Upper lobe of left lung (tissue), 6 donors: ENCODE data around the gene SPATA16. TPM values are rescaled to one million over a fixed set of nuclear protein-coding genes. Genes with fewer than 3 reads are reported as not detected.

ENCODE experiments used
- ATAC-seq, 2 donors: fragments of 200-7000 bp; cut with Tn5 transposase; one replicate each; pipeline ENCODE4 v1.9.1; 2022; ENCODE audit warnings: mild to moderate bottlenecking in 2 of 2, moderate library complexity in 2 of 2; ENCODE audit not compliant: low FRiP score in 2 of 2
- DNase-seq, 2 donors: peaks; one replicate each; pipeline ENCODE4 v3.0.0-alpha.2; 2019 to 2020
- H3K27ac ChIP-seq, 4 donors: fragments of 200-600 bp; sonication (generic); one replicate each; pipeline ENCODE4 v1.5.1; 2016 to 2019
- H3K27me3 ChIP-seq, 4 donors: fragments of 200-600 bp; sonication (generic); one replicate each; pipeline ENCODE4 v1.5.1; 2017 to 2019
- H3K36me3 ChIP-seq, 4 donors: fragments of 200-600 bp; sonication (generic); one replicate each; pipeline ENCODE4 v1.5.1; 2016 to 2019
- H3K4me1 ChIP-seq, 4 donors: fragments of 200-600 bp; sonication (generic); one replicate each; pipeline ENCODE4 v1.5.1; 2018 to 2019
- H3K4me3 ChIP-seq, 4 donors: fragments of 200-600 bp; sonication (generic); one replicate each; pipeline ENCODE4 v1.5.1; 2017 to 2019; ENCODE audit warnings: mild to moderate bottlenecking in 2 of 4, moderate library complexity in 1 of 4
- H3K9me3 ChIP-seq, 4 donors: fragments of 200-600 bp; sonication (generic); one replicate each; pipeline ENCODE4 v1.5.1; 2018 to 2019
- EP300 ChIP-seq, 4 donors: sonication (generic); formaldehyde crosslinking; IDR thresholded peaks; one replicate each; pipeline ENCODE4 v1.5.1; 2017; ENCODE audit warnings: antibody characterized with exemption in 4 of 4, control low read depth in 2 of 4
- POLR2A ChIP-seq, 4 donors: fragments of 450-650 bp; IDR thresholded peaks; one replicate each; pipeline ENCODE4 v1.5.1; 2016 to 2017; ENCODE audit warnings: antibody characterized with exemption in 4 of 4, mild to moderate bottlenecking in 2 of 4
- POLR2AphosphoS5 ChIP-seq, 2 donors: sonication (generic); formaldehyde crosslinking; IDR thresholded peaks; one replicate each; pipeline ENCODE4 v1.5.1; 2017; ENCODE audit warnings: antibody characterized with exemption in 2 of 2
- WGBS, 2 donors: methylation state at CpG; one replicate each; pipeline ENCODE4 v1.1.5; 2017 to 2018; 5-methylcytosine and 5-hydroxymethylcytosine counted together
- total RNA-seq, 6 donors: library from RNA; depleted of rRNA in 4 of 6; stranded (reverse); fragments of >200 nt in 4 of 6; gene quantifications; one replicate each; pipeline versions ENCODE4 v1.1.0 to v1.2.1, GENCODE V29; 2016 to 2021
- TF ChIP-seq, protein P1 (sequence below), 6 experiments: fragments of 450-650 bp in 4 of 6; fragments of 200-600 bp in 2 of 6; sonication (generic) in 2 of 6; IDR thresholded peaks; one replicate each; pipeline ENCODE4 v1.5.1; 2016 to 2019; ENCODE audit warnings: antibody characterized with exemption in 6 of 6
- donor health status: DM: no; HTN: no; CAD: no; lungs with moderate emphysema.
- donor health status: DM: no; HTN: yes; CAD: no; lungs with severe emphysema.

The SPATA16 gene
- total RNA-seq, 6 donors from 2014 or later, result not detected

DNA sequence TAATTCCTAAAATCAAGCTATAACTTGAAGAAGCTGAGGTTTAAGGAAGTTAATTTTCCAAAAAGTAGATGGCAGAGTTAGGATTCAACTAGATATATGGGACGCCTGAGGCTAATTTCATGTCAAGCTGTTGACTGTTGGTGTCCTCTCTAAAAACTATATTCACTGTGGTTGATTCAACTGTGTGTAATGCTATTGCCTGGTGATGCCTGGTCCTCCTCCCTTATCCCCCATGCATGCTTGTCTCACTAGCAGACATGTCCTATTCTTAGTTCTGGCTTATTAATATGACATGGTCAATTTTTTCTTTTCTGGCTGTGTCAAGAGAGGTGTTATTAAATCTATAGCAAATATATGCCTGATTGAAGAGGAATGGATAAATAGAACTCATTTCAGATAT, 156.1 kb downstream of the SPATA16 start:
- Histone ChIP-seq H3K4me1 (no peaks in the 10 kb centered on the region), H3K27ac (no peak overlapping the region), H3K36me3 (no peaks in the 10 kb centered on the region), H3K4me3 (no peak overlapping the region), H3K27me3 (no peaks in the 10 kb centered on the region), H3K9me3 (no peaks in the 10 kb centered on the region)
- ATAC-seq, result no peak
- no peak for TF ChIP-seq POLR2AphosphoS5 (IDR thresholded peaks at IDR 0.05)
- 87 to 96% methylated on average over 1 of the region's 1 CpG for WGBS, 2 donors
- DNase-seq, result no peak

DNA sequence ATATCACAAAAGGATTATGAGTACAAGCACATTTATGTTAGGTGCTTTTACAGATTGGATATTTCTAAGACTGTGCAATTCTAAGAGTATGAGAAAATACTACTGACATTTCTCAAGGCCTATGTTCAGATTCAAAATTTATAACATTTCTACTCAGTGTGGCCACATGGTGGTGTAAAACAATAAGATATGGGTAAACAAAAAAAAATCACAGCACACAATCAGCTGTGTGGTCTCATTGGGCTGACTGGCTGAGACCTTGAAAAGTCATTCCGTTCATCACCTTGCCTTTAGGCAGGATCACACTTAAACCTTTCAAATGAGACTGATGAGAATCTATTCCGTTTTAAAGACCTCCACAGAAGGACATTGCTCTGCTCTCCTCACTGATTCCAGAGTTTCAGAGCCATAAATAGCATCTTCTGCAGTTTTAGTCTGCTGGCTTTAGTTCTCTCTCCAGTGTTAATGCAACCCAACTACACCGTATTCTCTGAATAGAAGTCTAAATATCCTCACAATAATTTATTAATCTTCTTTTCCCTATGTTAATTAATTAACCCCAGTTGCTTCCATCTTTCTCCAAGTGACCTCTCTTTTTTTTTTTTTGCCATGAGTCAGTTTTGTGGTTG, 158.2 kb downstream of the SPATA16 start:
- Histone ChIP-seq H3K27me3 (no peaks in the 10 kb centered on the region), H3K27ac (no peak overlapping the region), H3K4me1 (no peaks in the 10 kb centered on the region), H3K4me3 (no peak overlapping the region), H3K36me3 (no peaks in the 10 kb centered on the region), H3K9me3 (no peaks in the 10 kb centered on the region)
- DNase-seq (no peak), ATAC-seq (no peak)
- 76 to 79% methylated on average over 3 of the region's 3 CpGs for WGBS, 2 donors
- no peak for TF ChIP-seq POLR2A (IDR thresholded peaks at IDR 0.05)

DNA sequence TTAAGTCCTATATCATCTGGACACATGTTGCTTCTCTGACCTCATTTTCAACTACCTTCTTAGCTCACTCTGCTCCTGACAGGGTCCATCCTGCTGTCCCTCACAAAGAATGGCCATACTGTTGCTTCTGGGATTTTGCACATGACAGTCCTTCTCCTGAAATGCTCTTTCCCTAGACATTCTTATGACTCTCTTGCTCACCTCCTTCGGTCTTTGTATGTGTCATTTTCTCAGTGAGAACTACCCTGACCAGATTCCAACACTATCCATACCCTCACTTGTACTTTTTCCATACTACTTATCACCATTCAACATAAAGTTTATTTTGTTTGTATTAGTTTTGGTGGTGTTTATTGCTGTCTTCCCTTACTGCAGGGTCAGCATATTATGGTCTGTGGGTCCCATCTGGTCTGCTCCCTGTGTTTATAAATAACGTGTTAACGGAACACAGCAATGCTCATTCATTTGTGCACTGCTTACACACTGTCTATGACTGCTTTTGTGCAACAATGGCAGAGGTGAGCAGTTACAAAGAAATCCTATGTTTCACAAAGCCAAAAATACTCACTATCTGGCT, 159.5 kb downstream of the SPATA16 start:
- H3K4me1 ChIP-seq, result no peaks in the 10 kb centered on the region
- 74 to 79% methylated on average over 3 of the region's 3 CpGs for WGBS, 2 donors
- TF ChIP-seq, protein P1, sequence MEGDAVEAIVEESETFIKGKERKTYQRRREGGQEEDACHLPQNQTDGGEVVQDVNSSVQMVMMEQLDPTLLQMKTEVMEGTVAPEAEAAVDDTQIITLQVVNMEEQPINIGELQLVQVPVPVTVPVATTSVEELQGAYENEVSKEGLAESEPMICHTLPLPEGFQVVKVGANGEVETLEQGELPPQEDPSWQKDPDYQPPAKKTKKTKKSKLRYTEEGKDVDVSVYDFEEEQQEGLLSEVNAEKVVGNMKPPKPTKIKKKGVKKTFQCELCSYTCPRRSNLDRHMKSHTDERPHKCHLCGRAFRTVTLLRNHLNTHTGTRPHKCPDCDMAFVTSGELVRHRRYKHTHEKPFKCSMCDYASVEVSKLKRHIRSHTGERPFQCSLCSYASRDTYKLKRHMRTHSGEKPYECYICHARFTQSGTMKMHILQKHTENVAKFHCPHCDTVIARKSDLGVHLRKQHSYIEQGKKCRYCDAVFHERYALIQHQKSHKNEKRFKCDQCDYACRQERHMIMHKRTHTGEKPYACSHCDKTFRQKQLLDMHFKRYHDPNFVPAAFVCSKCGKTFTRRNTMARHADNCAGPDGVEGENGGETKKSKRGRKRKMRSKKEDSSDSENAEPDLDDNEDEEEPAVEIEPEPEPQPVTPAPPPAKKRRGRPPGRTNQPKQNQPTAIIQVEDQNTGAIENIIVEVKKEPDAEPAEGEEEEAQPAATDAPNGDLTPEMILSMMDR (IDR thresholded peaks at IDR 0.05), result no peak
- TF ChIP-seq EP300 (IDR thresholded peaks at IDR 0.05), result no peak
- TF ChIP-seq POLR2A (IDR thresholded peaks at IDR 0.05), result no peak
- TF ChIP-seq POLR2AphosphoS5 (IDR thresholded peaks at IDR 0.05), result no peak
- no peak overlapping the region for H3K4me3 ChIP-seq
- no peak overlapping the region for H3K27ac ChIP-seq
- DNase-seq, result no peak
- no peaks in the 10 kb centered on the region for H3K9me3 ChIP-seq
- no peaks in the 10 kb centered on the region for H3K27me3 ChIP-seq
- no peak for ATAC-seq
- H3K36me3 ChIP-seq, result no peaks in the 10 kb centered on the region

DNA sequence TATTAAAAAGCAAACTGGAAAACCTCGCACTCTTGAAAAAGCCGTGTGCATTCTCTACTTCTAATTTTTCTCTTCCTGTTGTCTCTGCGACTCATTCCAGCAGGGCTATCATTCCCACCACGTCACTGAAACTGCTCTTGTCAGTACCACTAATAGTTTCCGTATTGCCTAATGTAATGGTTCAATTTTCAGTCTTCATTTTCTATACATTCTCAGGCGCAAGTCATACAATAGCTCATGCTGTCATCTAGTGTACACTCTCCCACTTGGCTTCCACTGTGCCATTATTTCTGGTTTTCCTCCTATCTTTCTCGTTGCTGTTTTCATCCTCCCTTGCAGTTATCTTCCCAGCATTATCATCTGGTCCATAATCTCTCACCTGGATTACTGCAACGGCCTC, 160.2 kb downstream of the SPATA16 start:
- TF ChIP-seq POLR2A (IDR thresholded peaks at IDR 0.05), result no peak
- TF ChIP-seq EP300 (IDR thresholded peaks at IDR 0.05), result no peak
- TF ChIP-seq POLR2AphosphoS5 (IDR thresholded peaks at IDR 0.05), result no peak
- TF ChIP-seq, protein P1 (IDR thresholded peaks at IDR 0.05), result no peak
- DNase-seq (no peak), ATAC-seq (no peak)
- H3K4me3 ChIP-seq, result no peak overlapping the region
- 74 to 76% methylated on average over 8 of the region's 8 CpGs for WGBS, 2 donors
- H3K36me3 ChIP-seq, result no peaks in the 10 kb centered on the region
- H3K4me1 ChIP-seq, result no peaks in the 10 kb centered on the region
- H3K27me3 ChIP-seq, result no peaks in the 10 kb centered on the region
- H3K27ac ChIP-seq, result no peak overlapping the region
- H3K9me3 ChIP-seq, result no peaks in the 10 kb centered on the region

DNA sequence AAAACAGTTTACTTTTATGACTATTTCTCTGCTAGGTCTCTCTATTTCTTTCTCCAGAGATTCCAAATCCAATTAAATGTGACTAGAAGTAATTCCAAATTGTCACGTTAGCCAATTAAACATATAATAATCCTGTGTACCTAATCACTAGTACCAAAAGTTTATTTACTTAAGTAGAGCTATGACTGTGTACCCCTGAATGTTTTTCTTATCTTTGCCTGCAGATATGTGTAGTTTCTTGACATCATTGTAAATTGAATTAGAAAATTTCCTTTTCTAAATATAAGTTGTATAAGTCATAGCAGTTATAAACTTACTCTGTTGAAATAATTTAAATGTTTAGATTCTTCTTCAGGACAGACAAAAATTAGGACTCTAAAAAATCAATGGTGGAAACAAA, 163.3 kb downstream of the SPATA16 start:
- Histone ChIP-seq H3K36me3 (no peaks in the 10 kb centered on the region), H3K9me3 (no peaks in the 10 kb centered on the region), H3K4me3 (no peak overlapping the region), H3K4me1 (no peaks in the 10 kb centered on the region), H3K27ac (no peak overlapping the region), H3K27me3 (no peaks in the 10 kb centered on the region)
- TF ChIP-seq POLR2A (IDR thresholded peaks at IDR 0.05), result no peak
- TF ChIP-seq, protein P1 (IDR thresholded peaks at IDR 0.05), result no peak
- no peak for TF ChIP-seq EP300 (IDR thresholded peaks at IDR 0.05)
- no peak for TF ChIP-seq POLR2AphosphoS5 (IDR thresholded peaks at IDR 0.05)
- 64 to 76% methylated on average over 1 of the region's 1 CpG for WGBS, 2 donors
- DNase-seq (no peak), ATAC-seq (no peak)

DNA sequence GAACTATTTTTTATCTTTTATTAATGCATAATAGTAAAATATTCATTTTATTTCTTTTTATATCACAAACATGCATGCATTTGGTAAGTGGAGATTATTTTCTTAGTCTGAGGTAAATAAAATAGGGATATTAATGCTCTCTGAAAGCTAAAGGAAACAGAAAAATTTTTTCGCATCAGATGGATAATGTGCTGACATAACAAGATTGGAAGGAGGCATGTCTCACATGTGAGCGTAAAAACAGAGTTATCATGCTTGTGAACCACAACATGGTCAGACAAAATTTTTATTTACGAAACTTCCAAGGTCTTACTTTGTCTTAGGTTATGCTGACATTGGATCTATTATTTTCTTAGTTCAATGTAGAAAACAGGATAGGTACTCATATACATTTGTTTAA, 166.1 kb downstream of the SPATA16 start:
- H3K9me3 ChIP-seq, result no peaks in the 10 kb centered on the region
- H3K27ac ChIP-seq, result no peak overlapping the region
- no peaks in the 10 kb centered on the region for H3K4me1 ChIP-seq
- 89 to 90% methylated on average over 3 of the region's 3 CpGs for WGBS, 2 donors
- no peaks in the 10 kb centered on the region for H3K27me3 ChIP-seq
- H3K4me3 ChIP-seq, result no peak overlapping the region
- H3K36me3 ChIP-seq, result no peaks in the 10 kb centered on the region
- TF ChIP-seq EP300 (IDR thresholded peaks at IDR 0.05) (no peak), POLR2A (IDR thresholded peaks at IDR 0.05) (no peak), POLR2AphosphoS5 (IDR thresholded peaks at IDR 0.05) (no peak)
- TF ChIP-seq, protein P1 (IDR thresholded peaks at IDR 0.05), result no peak
- ATAC-seq, result no peak
- DNase-seq, result no peak
